Measurements from ENCODE around the gene VAV1.

The VAV1 gene

DNA sequence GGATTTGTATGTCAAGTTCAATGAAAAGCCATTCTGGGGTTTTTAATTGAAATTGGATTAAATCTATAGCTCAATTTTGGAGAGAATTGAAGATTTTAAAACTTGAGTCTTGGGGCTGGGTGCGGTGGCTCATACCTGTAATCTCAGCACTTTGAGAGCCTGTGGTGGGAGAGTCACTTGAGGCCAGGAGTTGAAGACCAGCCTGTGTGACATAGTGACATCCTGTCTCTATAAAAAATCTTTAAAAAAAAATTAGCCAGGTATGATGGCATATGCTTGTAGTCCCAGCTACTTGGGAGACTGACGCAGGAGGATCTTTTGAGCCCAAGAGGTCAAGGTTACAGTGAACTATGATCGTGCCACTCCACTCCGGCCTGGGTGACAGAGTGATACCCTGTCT lies 41.2 kb downstream of the VAV1 start:
- TF ChIP-seq, protein P1, sequence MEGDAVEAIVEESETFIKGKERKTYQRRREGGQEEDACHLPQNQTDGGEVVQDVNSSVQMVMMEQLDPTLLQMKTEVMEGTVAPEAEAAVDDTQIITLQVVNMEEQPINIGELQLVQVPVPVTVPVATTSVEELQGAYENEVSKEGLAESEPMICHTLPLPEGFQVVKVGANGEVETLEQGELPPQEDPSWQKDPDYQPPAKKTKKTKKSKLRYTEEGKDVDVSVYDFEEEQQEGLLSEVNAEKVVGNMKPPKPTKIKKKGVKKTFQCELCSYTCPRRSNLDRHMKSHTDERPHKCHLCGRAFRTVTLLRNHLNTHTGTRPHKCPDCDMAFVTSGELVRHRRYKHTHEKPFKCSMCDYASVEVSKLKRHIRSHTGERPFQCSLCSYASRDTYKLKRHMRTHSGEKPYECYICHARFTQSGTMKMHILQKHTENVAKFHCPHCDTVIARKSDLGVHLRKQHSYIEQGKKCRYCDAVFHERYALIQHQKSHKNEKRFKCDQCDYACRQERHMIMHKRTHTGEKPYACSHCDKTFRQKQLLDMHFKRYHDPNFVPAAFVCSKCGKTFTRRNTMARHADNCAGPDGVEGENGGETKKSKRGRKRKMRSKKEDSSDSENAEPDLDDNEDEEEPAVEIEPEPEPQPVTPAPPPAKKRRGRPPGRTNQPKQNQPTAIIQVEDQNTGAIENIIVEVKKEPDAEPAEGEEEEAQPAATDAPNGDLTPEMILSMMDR (conservative IDR thresholded peaks at IDR 0.05; ENCODE audit: low read length), result no peak

DNA sequence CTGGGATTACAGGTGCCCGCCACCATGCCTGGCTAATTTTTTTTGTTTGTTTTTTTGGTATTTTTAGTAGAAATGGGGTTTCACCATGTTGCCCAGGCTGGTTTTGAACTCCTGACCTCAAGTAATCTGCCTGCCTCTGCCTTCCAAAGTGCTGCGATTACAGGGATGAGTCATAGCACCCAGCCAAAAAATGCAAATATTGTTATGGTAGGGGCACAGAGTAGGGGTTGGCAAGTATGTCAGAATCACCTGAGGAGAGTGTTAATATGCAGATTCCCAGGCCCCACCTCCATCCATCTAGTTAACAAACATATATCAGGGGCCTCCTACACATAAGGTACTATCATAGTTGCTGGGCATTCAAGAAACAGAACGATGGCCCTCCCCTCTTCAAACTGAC lies 44.7 kb downstream of the VAV1 start:
- TF ChIP-seq, protein P1 (conservative IDR thresholded peaks at IDR 0.05; ENCODE audit: low read length), result no peak
- DNase-seq (ENCODE audit: low read depth), result no peak
- no peak overlapping the region for H3K4me3 ChIP-seq (ENCODE audit: low read length)

More for the DNA sequence above, 41.2 kb downstream of the VAV1 start:
- H3K4me3 ChIP-seq (ENCODE audit: low read length), result no peak overlapping the region
- DNase-seq (ENCODE audit: low read depth), result no peak

DNA sequence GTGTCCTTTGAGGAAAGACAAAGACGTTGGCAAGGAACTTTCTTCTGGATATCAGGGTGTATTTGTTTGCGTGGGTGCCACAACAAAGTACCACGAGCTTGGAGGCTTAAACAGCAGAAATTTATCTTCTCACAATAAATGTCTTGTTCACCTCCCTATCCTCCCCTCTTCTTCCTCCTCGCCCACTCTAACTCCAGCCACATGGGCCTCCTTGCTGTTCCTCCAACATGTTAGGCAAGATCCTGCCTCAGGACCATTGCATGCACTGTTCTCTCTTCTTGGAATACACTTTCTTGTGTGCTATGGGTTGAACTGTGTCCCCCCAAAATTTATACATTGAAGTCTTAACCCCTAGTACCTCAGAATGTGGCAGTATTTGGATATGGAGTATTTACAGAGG lies 45.7 kb downstream of the VAV1 start:
- no peak overlapping the region for H3K4me3 ChIP-seq (ENCODE audit: low read length)
- TF ChIP-seq, protein P1 (conservative IDR thresholded peaks at IDR 0.05; ENCODE audit: low read length), result no peak

DNA sequence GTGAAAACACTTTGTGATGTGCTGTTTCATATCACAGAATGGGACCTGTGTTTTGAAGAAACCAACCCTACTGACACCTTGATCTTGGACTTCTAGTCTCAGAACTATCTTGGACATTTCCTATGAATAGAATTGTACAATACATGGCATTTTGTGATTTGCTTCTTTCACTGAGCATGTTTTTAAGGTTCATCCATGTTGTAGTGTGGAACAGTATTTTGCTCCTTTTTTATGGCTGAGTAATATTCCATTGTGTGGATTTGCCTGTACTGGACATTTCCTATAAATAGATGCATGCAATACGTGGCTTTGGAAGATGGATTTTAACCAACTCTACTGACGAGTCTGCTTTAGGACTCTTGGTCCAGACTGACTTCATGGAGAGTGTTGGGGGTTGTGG lies 46.8 kb downstream of the VAV1 start:
- DNase-seq (ENCODE audit: low read depth), result no peak
- no peak overlapping the region for H3K4me3 ChIP-seq (ENCODE audit: low read length)
- TF ChIP-seq, protein P1 (conservative IDR thresholded peaks at IDR 0.05; ENCODE audit: low read length), result no peak

More for the DNA sequence above, 45.7 kb downstream of the VAV1 start:
- DNase-seq (ENCODE audit: low read depth), result no peak

DNA sequence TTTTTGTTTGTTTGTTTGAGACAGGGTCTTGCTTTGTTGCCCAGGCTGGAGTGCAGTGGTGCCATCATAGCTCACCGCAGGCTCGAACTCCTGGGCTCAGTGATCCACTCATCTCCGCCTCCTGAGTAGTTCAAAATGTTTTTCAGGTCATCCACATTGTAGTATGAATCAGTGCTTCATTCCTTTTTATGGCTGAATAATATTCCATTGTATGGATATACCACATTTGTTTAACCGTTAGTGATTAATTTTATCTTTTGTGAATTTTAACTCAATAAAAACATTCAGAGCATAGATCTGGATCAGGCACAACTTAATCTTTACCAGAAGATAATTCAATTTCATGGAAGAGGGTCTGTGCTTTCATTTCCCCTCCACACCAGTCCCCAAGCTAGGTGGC lies 47.7 kb downstream of the VAV1 start:
- no peak for DNase-seq (ENCODE audit: low read depth)
- TF ChIP-seq, protein P1 (conservative IDR thresholded peaks at IDR 0.05; ENCODE audit: low read length), result no peak
- no peak overlapping the region for H3K4me3 ChIP-seq (ENCODE audit: low read length)

DNA sequence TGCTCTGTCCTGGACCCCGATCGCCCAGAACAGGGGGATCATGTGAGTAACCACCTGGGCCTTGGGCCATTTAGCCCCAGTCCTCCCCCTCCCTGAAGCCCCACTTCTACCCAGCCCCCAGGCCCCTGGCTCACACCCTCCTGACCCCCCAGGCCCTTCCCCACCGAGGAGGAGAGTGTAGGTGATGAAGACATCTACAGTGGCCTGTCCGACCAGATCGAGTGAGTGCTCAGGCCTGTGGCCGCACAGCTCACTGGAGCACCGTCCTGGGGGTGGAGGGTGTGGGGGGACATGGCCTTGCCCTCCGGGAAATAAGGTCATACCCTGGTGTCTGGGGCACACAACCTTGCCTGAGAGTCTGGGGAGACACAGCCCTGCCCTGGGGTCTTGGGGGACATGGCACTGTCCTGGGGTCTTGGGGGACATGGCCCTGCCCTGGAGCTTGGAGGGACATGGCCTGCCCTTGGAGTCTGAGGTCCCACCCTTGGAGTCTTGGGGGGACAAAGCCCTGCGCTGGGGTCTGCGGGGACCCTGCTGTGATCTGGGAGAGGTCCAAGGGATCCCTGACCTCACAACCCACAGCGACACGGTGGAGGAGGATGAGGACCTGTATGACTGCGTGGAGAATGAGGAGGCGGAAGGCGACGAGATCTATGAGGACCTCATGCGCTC lies 49.3 kb downstream of the VAV1 start:
- TF ChIP-seq, protein P1 (conservative IDR thresholded peaks at IDR 0.05; ENCODE audit: low read length), result no peak
- DNase-seq (ENCODE audit: low read depth), result no peak
- no peak overlapping the region for H3K4me3 ChIP-seq (ENCODE audit: low read length)

DNA sequence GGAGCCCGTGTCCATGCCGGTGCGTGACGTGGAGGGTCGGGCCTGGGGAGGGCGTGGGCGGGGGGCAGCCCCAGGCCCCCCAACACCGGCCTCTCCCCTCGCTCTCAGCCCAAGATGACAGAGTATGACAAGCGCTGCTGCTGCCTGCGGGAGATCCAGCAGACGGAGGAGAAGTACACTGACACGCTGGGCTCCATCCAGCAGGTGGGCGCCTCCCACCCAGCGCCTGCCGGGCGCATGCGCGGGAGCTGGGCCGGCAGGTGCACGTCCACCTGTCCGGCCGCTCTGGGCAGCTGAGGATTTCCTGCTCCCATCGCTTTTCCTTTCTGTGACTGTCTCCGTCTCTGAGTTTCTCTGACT lies 49.8 kb downstream of the VAV1 start:
- H3K4me3 ChIP-seq (ENCODE audit: low read length), result no peak overlapping the region
- DNase-seq (ENCODE audit: low read depth), result no peak
- TF ChIP-seq, protein P1 (conservative IDR thresholded peaks at IDR 0.05; ENCODE audit: low read length), result no peak
